Bronchial epithelial cell (primary cell): Measurements from ENCODE around the gene ALDOC. TPM values are rescaled to one million over a fixed set of nuclear protein-coding genes. Genes with fewer than 3 reads are reported as not detected.
A peak's percentile ranks its signal among the peaks of the same experiment; 100 is the strongest.

Experiments
- DNase-seq: peaks from one replicate; pipeline ENCODE4 v3.0.0-alpha.2; 2010; ENCODE audit warnings: low read depth
- FAIRE-seq: peaks from 2 replicates; lab custom pipeline; 2011; peaks lifted over from hg19 to GRCh38; lab: Jason Lieb, UNC
- H3K27me3 ChIP-seq: 2 replicates; pipeline ENCODE4 v1.5.1; 2011; ENCODE audit warnings: low read length; ENCODE audit not compliant: control insufficient read depth, insufficient read depth
- H3K36me3 ChIP-seq: 2 replicates; pipeline ENCODE4 v1.5.1; 2011; ENCODE audit warnings: low read length; ENCODE audit not compliant: control insufficient read depth, insufficient read depth
- H3K4me3 ChIP-seq: 2 replicates; pipeline ENCODE4 v1.5.1; 2011; ENCODE audit warnings: mild to moderate bottlenecking, low read depth, low read length, control low read depth
- CTCF ChIP-seq: IDR thresholded peaks from 2 replicates; pipeline ENCODE4 v1.5.1; 2011; ENCODE audit warnings: mild to moderate bottlenecking, moderate library complexity, low read length, control low read depth, inconsistent platforms; ENCODE audit not compliant: insufficient read depth, severe bottlenecking
- total RNA-seq: library from RNA; depleted of rRNA; stranded (reverse); fragments of >200 nt; gene quantifications from 2 replicates; pipeline ENCODE4 v1.2.1, GENCODE V29; 2014

The ALDOC gene
- total RNA-seq, 1 donor from 2014 or later: 53.4 TPM

- peaks cover 2% of the 10 kb centered on the region for H3K27me3 ChIP-seq
- peak; percentile 80 for FAIRE-seq
Observed at GRCh38 chr17:28524476-28525424, 51.9 kb downstream of the ALDOC start.

GRCh38 chr17:28523876-28524275 lies 52.8 kb downstream of the ALDOC start:
- Histone ChIP-seq H3K36me3 (peaks cover 2% of the 10 kb centered on the region), H3K27me3 (peaks cover 2% of the 10 kb centered on the region), H3K4me3 (no peak overlapping the region)
- DNase-seq (no peak), FAIRE-seq (no peak)
- no peak for TF ChIP-seq CTCF

More at GRCh38 chr17:28524476-28525424, 51.9 kb downstream of the ALDOC start:
- peaks cover 2% of the 10 kb centered on the region for H3K36me3 ChIP-seq
- H3K4me3 ChIP-seq: no peak overlapping the region
- DNase-seq: peak; percentile 82
- no peak for TF ChIP-seq CTCF

- TF ChIP-seq CTCF: no peak
- Histone ChIP-seq H3K27me3 (peaks cover 2% of the 10 kb centered on the region), H3K36me3 (peaks cover 2% of the 10 kb centered on the region), H3K4me3 (no peak overlapping the region)
- FAIRE-seq (no peak), DNase-seq (no peak)
Observed at GRCh38 chr17:28523186-28523585, 53.5 kb downstream of the ALDOC start.

Other genes with a start within 250 kb of the ALDOC start
- gene IFT20, start 241.4 kb downstream of the ALDOC start, total RNA-seq: 37.8 and 43.7 TPM in 2 replicates
- gene TNFAIP1, start 241.1 kb downstream of the ALDOC start, total RNA-seq: 29.0 and 40.7 TPM in 2 replicates
- 59.8 and 67.5 TPM in 2 replicates for gene POLDIP2, start 219.4 kb downstream of the ALDOC start, total RNA-seq
- not detected in 2 replicates for gene SEBOX, start 211.7 kb downstream of the ALDOC start, total RNA-seq
- under 0.01 TPM in 2 replicates for gene VTN, start 206.6 kb downstream of the ALDOC start, total RNA-seq
- 0.26 and 0.53 TPM in 2 replicates for gene SARM1, start 205.2 kb downstream of the ALDOC start, total RNA-seq
- gene SLC46A1, start 170.7 kb downstream of the ALDOC start, total RNA-seq: 1.9 and 5.0 TPM in 2 replicates
- gene SLC13A2, start 103.3 kb downstream of the ALDOC start, total RNA-seq: not detected in 2 replicates
- 0.38 TPM in 1 of 2 replicates, not detected in the other for gene FOXN1, start 70.5 kb downstream of the ALDOC start, total RNA-seq
- 21.9 and 22.8 TPM in 2 replicates for gene UNC119, start 24.3 kb downstream of the ALDOC start, total RNA-seq
- 25.5 and 36.0 TPM in 2 replicates for gene PIGS, start 5.4 kb downstream of the ALDOC start, total RNA-seq
- 1.3 and 2.0 TPM in 2 replicates for gene SPAG5, start 22.1 kb upstream of the ALDOC start, total RNA-seq
- gene RSKR, start 37.3 kb upstream of the ALDOC start, total RNA-seq: 6.6 and 11.8 TPM in 2 replicates
- 164 and 168 TPM in 2 replicates for gene BLTP2, start 68.3 kb upstream of the ALDOC start, total RNA-seq
- gene SDF2, start 85.0 kb upstream of the ALDOC start, total RNA-seq: 50.8 and 70.4 TPM in 2 replicates
- 23.2 and 32.9 TPM in 2 replicates for gene SUPT6H, start 85.3 kb upstream of the ALDOC start, total RNA-seq
- 0.26 and 0.64 TPM in 2 replicates for gene PROCA1, start 135.0 kb upstream of the ALDOC start, total RNA-seq
- 42.5 and 68.7 TPM in 2 replicates for gene RAB34, start 141.0 kb upstream of the ALDOC start, total RNA-seq
- gene RPL23A, start 143.1 kb upstream of the ALDOC start, total RNA-seq: 928 and 1,097 TPM in 2 replicates
- 6.5 and 7.4 TPM in 2 replicates for gene TLCD1, start 149.3 kb upstream of the ALDOC start, total RNA-seq
- 3.1 and 3.2 TPM in 2 replicates for gene NEK8, start 151.9 kb upstream of the ALDOC start, total RNA-seq
- 32.0 and 36.6 TPM in 2 replicates for gene TRAF4, start 167.1 kb upstream of the ALDOC start, total RNA-seq